C4-2B (cell line): ENCODE results near the gene TMED4.

Experiments
- CTCF ChIP-seq: fragments of 450-650 bp; conservative IDR thresholded peaks from 2 replicates; pipeline ENCODE4 v1.5.1; 2017; ENCODE audit warnings: mild to moderate bottlenecking
- ZFX ChIP-seq: fragments of 450-650 bp; IDR thresholded peaks from 2 replicates; pipeline ENCODE4 v1.6.1; 2017

- no peak for TF ChIP-seq CTCF
- TF ChIP-seq ZFX: no peak
Observed at GRCh38 chr7:44561962-44562621, 19.9 kb downstream of the TMED4 start.
